Loucy (cell line): ENCODE results near the gene TSC22D3.

Experiments
- H2AFZ ChIP-seq: fragments of 200-600 bp; sonication (generic); 2 replicates; pipeline ENCODE4 v1.6.0; 2016; ENCODE audit warnings: antibody characterized with exemption, mild to moderate bottlenecking, low read length, moderate library complexity
- H3F3A ChIP-seq: fragments of 200-600 bp; 2 replicates; pipeline ENCODE4 v1.6.0; 2016; ENCODE audit warnings: antibody characterized with exemption, low read depth, mild to moderate bottlenecking
- H3K27me3 ChIP-seq: fragments of 200-600 bp; sonication (generic); 2 replicates; pipeline ENCODE4 v1.6.1; 2014; ENCODE audit warnings: low read length, mild to moderate bottlenecking; ENCODE audit not compliant: insufficient read depth, poor library complexity, severe bottlenecking
- H3K36me3 ChIP-seq: fragments of 200-600 bp; sonication (generic); 2 replicates; pipeline ENCODE4 v1.6.1; 2016; ENCODE audit warnings: low read length; ENCODE audit not compliant: insufficient read depth
- H3K4me1 ChIP-seq: fragments of 200-600 bp; sonication (generic); 2 replicates; pipeline ENCODE4 v1.5.1; 2014; ENCODE audit warnings: low read length, mild to moderate bottlenecking; ENCODE audit not compliant: insufficient read depth, poor library complexity, severe bottlenecking
- H3K4me2 ChIP-seq: fragments of 200-600 bp; sonication (generic); 2 replicates; pipeline ENCODE4 v1.6.0; 2014; ENCODE audit warnings: antibody characterized with exemption, low read length, low read depth, mild to moderate bottlenecking; ENCODE audit not compliant: poor library complexity, severe bottlenecking
- H3K4me3 ChIP-seq: fragments of 200-600 bp; sonication (generic); 2 replicates; pipeline ENCODE4 v1.5.1; 2014; ENCODE audit warnings: low read length, mild to moderate bottlenecking, mixed read lengths; ENCODE audit not compliant: poor library complexity, severe bottlenecking
- H3K79me2 ChIP-seq: fragments of 200-600 bp; sonication (generic); 2 replicates; pipeline ENCODE4 v1.6.1; 2014; ENCODE audit warnings: low read length; ENCODE audit not compliant: insufficient read depth
- H3K9ac ChIP-seq: fragments of 200-600 bp; sonication (generic); 2 replicates; pipeline ENCODE4 v1.6.0; 2014; ENCODE audit warnings: mild to moderate bottlenecking, low read depth, low read length, moderate library complexity; ENCODE audit not compliant: poor library complexity, severe bottlenecking
- H3K9me2 ChIP-seq: fragments of 200-600 bp; sonication (generic); replicated peaks from 2 replicates; pipeline ENCODE4 v1.6.1; 2016; ENCODE audit warnings: low read depth, low read length, mixed read lengths
- H3K9me3 ChIP-seq: fragments of 200-600 bp; sonication (generic); 2 replicates; pipeline ENCODE4 v1.6.1; 2014; ENCODE audit warnings: mild to moderate bottlenecking, antibody characterized with exemption, low read length, low read depth; ENCODE audit not compliant: insufficient read depth
- H4K20me1 ChIP-seq: fragments of 200-600 bp; sonication (generic); 2 replicates; pipeline ENCODE4 v1.6.0; 2014; ENCODE audit warnings: antibody characterized with exemption, low read length, mild to moderate bottlenecking; ENCODE audit not compliant: insufficient read depth, poor library complexity, severe bottlenecking
- CTCF ChIP-seq: fragments of 200-600 bp; sonication (generic); conservative IDR thresholded peaks from 2 replicates; pipeline ENCODE4 v1.5.1; 2014; ENCODE audit warnings: mild to moderate bottlenecking, antibody characterized with exemption, low read length
- EZH2phosphoT487 ChIP-seq: fragments of 200-600 bp; IDR thresholded peaks from 2 replicates; pipeline ENCODE4 v1.6.1; 2018; ENCODE audit warnings: antibody characterized with exemption, mild to moderate bottlenecking, moderate library complexity, borderline replicate concordance

The TSC22D3 gene

GRCh38 chrX:107750861-107751445 is 24.6 kb downstream of the TSC22D3 start:
- Histone ChIP-seq H3K9me2 (no peaks in the 10 kb centered on the region), H3K4me3 (no peak overlapping the region), H2AFZ (no peak overlapping the region), H3K4me1 (peaks cover 7% of the 10 kb centered on the region), H3K4me2 (no peak overlapping the region), H3K27me3 (no peaks in the 10 kb centered on the region), H3K36me3 (no peaks in the 10 kb centered on the region; the same call in 1 of the 2 replicates), H3K79me2 (no peaks in the 10 kb centered on the region), H3K9ac (no peak overlapping the region), H3K9me3 (no peaks in the 10 kb centered on the region), H3F3A (no peaks in the 10 kb centered on the region), H4K20me1 (no peaks in the 10 kb centered on the region)
- no peak for TF ChIP-seq CTCF
- TF ChIP-seq EZH2phosphoT487 = no peak

GRCh38 chrX:107750263-107750662 is 25.3 kb downstream of the TSC22D3 start:
- Histone ChIP-seq H3K36me3 (no peaks in the 10 kb centered on the region; the same call in 1 of the 2 replicates), H3K27me3 (no peaks in the 10 kb centered on the region)

GRCh38 chrX:107748506-107748905 is 27.1 kb downstream of the TSC22D3 start:
- Histone ChIP-seq H3K9me3 (no peaks in the 10 kb centered on the region), H3K79me2 (no peaks in the 10 kb centered on the region), H3K9ac (no peak overlapping the region), H4K20me1 (no peaks in the 10 kb centered on the region), H2AFZ (no peak overlapping the region), H3K27me3 (no peaks in the 10 kb centered on the region), H3K4me1 (no peaks in the 10 kb centered on the region), H3F3A (no peaks in the 10 kb centered on the region), H3K9me2 (no peaks in the 10 kb centered on the region), H3K4me3 (no peak overlapping the region), H3K36me3 (no peaks in the 10 kb centered on the region; the same call in 1 of the 2 replicates), H3K4me2 (no peak overlapping the region)
- TF ChIP-seq EZH2phosphoT487 = no peak
- TF ChIP-seq CTCF = no peak

More at GRCh38 chrX:107750263-107750662, 25.3 kb downstream of the TSC22D3 start:
- H3K79me2 ChIP-seq = no peaks in the 10 kb centered on the region
- no peak overlapping the region for H2AFZ ChIP-seq
- no peaks in the 10 kb centered on the region for H4K20me1 ChIP-seq
- H3K4me3 ChIP-seq = no peak overlapping the region
- no peaks in the 10 kb centered on the region for H3F3A ChIP-seq
- peaks cover 1% of the 10 kb centered on the region for H3K4me1 ChIP-seq
- no peak overlapping the region for H3K9ac ChIP-seq
- no peaks in the 10 kb centered on the region for H3K9me3 ChIP-seq
- no peak overlapping the region for H3K4me2 ChIP-seq
- TF ChIP-seq CTCF (no peak), EZH2phosphoT487 (no peak)
- H3K9me2 ChIP-seq = no peaks in the 10 kb centered on the region
